ENCODE data around the gene AKR7A2. TPM values are rescaled to one million over a fixed set of nuclear protein-coding genes. Genes with fewer than 3 reads are reported as not detected.
"Not testable (repeated sequence)": the region's sequence is repeated elsewhere in the genome, so short reads cannot be mapped to it uniquely, and the experiment has no call there.

AKR7A2 gene
- total and polyA plus RNA-seq, 7 donors: 55.8 to 110 (median 84.1) TPM

DNA sequence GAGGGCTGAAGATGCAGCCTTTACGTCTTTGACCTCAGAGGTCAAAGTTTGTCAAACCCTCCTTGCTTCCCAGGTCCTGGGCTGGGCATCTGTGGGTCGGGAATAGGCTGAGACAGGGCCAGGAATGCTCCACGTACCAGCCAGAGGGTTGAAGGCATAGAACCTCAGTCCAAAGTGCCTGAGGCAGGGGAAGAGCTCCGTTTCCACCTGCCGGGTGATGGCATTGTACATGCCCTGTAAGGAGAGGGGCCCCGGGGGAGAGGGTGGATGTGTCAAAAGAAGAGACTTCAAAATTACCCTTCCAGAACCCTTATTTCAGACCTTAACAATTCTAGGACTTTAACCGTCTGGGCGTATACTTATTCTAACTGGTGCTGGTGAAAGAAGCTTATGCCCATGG, 27.1 kb downstream of the AKR7A2 start:
- 88 to 92% methylated on average over 8 of the region's 8 CpGs for WGBS, 2 donors

DNA sequence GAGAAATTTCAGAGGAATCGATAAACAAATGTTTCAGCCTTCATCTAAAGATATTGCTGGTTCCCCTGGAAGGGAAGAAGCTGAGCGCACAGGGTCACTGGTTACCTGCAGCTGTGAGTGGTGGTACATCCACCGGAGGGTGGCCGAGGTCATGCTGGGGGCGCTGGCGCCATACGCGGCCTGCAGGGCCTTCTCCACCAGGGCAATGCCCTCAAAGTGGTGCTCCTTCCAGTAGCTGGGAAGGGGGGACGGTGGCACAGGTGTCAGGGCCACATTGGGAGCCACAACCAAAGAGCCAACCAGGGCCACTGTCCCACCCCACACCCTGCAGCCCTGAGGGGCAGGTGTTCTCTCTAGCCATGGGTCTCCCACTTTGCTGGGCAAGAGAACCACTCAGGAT, 28.1 kb downstream of the AKR7A2 start:
- WGBS, 2 donors: 96 to 98% methylated on average over 9 of the region's 9 CpGs
- Histone ChIP-seq H3K36me3 (no peaks in the 10 kb centered on the region), H3K27me3 (no peaks in the 10 kb centered on the region), H3K4me1 (peaks cover 0 to 7% (median 2%) of the 10 kb centered on the region in 4 donors), H3K4me3 (no peak overlapping the region), H3K27ac (no peak overlapping the region), H3K9me3 (no peaks in the 10 kb centered on the region)
- peak; percentile 33 for DNase-seq
- TF ChIP-seq POLR2A (IDR thresholded peaks at IDR 0.05): no peak
- TF ChIP-seq POLR2AphosphoS5 (IDR thresholded peaks at IDR 0.05): no peak
- intact Hi-C loops (cut with DNase I): no loop called here

More for the DNA sequence above, 27.1 kb downstream of the AKR7A2 start:
- H3K27me3 ChIP-seq: no peaks in the 10 kb centered on the region
- peaks cover 0 to 10% (median 3%) of the 10 kb centered on the region in 4 donors for H3K4me1 ChIP-seq
- TF ChIP-seq POLR2AphosphoS5 (IDR thresholded peaks at IDR 0.05) (no peak), POLR2A (IDR thresholded peaks at IDR 0.05) (no peak), EP300 (IDR thresholded peaks at IDR 0.05) (no peak)
- TF ChIP-seq, protein P1, sequence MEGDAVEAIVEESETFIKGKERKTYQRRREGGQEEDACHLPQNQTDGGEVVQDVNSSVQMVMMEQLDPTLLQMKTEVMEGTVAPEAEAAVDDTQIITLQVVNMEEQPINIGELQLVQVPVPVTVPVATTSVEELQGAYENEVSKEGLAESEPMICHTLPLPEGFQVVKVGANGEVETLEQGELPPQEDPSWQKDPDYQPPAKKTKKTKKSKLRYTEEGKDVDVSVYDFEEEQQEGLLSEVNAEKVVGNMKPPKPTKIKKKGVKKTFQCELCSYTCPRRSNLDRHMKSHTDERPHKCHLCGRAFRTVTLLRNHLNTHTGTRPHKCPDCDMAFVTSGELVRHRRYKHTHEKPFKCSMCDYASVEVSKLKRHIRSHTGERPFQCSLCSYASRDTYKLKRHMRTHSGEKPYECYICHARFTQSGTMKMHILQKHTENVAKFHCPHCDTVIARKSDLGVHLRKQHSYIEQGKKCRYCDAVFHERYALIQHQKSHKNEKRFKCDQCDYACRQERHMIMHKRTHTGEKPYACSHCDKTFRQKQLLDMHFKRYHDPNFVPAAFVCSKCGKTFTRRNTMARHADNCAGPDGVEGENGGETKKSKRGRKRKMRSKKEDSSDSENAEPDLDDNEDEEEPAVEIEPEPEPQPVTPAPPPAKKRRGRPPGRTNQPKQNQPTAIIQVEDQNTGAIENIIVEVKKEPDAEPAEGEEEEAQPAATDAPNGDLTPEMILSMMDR (IDR thresholded peaks at IDR 0.05): no peak
- no peak overlapping the region for H3K4me3 ChIP-seq
- H3K27ac ChIP-seq: no peak overlapping the region
- H3K9me3 ChIP-seq: no peaks in the 10 kb centered on the region
- peak; percentile 29 for DNase-seq
- intact Hi-C loops (cut with DNase I): no loop called here
- H3K36me3 ChIP-seq: no peaks in the 10 kb centered on the region

DNA sequence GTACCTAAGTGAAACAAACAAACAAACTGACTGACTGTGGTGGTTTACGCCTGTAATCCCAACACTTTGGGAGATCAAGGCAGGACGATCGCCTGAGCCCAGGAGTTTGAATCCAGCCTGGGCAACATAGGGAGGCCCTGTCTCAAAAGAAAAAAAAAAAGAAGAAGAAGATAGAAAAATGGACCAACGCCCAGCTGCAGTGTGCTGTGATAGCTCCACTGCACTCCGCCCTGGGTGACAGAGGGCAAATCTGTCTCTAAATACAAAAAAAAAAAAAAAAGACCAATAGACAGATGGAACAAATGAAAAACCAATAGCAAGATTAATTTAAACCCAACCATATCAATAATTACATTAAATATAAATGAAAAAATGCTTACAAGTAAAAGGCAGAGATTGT, 37.3 kb downstream of the AKR7A2 start:
- Histone ChIP-seq H3K36me3 (no peaks in the 10 kb centered on the region), H3K4me3 (no peak overlapping the region), H3K27me3 (peaks cover 0 to 16% (median 0%) of the 10 kb centered on the region in 3 donors), H3K9me3 (peaks cover 0 to 1% (median 0%) of the 10 kb centered on the region in 4 donors), H3K4me1 (peaks cover 0 to 3% (median 0%) of the 10 kb centered on the region in 4 donors), H3K27ac (no peak overlapping the region)
- TF ChIP-seq EP300 (IDR thresholded peaks at IDR 0.05) (no peak), POLR2A (IDR thresholded peaks at IDR 0.05) (no peak)
- DNase-seq: no peak
- 77 to 92% methylated on average over 5 of the region's 5 CpGs for WGBS, 2 donors
- intact Hi-C loops (cut with DNase I): no loop called here

DNA sequence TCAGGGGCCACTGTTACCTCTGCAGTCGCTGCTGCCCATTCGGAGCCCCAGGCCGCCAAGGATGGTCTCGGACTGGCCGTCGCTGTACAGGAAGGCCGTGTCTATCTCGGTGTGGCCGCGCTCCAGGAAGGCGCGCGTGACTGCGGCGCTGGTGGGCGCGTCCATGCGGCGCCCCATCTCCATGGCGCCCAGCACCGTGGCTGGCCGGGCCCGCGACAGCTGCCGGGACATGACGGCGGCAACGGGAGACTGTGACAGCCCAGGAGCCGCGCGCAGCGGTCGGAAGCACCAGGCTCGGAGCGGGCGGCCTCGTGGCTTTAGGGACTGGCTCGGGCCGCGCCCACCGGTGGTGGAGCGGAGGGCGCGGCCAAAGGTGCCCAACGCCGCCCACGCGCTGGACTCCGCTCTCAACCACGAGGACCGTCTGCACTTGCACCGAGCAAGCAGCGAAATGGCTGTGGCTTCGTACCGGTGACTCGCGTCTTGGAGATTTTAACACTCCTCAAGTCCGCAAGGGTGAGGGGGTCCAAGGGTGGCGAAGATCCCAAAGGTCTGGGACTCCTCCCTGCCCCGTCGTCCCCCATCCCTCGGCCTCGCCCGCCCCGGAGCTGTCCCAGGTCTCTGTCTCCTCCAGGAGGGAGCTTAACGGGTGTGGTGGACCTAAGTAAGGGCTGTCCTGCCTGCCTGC, 38.0 kb downstream of the AKR7A2 start:
- H3K4me1 ChIP-seq; DNase-seq; intact Hi-C loops (cut with DNase I); H3K36me3 ChIP-seq; H3K27ac ChIP-seq; H3K9me3 ChIP-seq: not testable (repeated sequence)
- Histone ChIP-seq H3K27me3 (peaks cover 0 to 16% (median 0%) of the 10 kb centered on the region in 3 donors), H3K4me3 (peak overlapping the region in 3 of 4 donors; percentile 5 to 28 (median 21))
- 23 to 33% methylated on average over 58 to 60 of the region's 66 CpGs for WGBS, 2 donors

DNA sequence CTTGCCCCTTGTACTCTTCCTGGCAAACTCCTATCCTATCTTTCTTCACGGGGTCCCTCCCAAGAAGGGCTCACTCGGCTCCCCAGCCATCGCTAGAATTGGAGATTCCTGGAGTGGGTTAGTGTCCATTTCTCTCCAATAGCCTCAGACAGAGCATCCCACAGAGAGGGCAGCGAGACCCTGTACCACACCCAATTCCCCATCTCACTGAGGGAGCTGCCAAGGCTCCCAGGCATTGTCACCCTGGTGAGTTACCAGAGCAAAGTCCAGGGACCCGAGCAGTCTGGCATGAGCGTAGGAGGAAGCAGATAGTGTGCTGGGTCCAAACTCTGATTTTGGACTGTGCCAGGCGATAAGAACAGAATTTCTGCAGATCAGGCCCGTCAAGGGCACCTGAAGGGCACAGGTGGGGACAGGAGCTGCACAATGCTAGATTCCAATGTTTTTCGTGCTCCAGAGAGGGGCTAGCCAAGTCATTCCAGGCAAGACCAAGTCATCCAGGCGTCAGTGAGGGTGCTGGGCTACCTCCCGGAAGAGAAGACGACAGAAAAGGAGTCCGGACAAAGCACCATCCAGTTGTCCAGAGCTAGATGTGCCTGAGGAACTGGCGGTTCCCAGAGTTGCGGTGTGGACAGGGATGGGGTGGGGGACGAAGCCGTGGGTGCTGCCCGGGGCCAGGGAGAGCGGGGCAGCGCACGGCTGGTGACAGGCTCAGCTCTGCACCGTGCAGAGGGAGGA, 38.7 kb downstream of the AKR7A2 start:
- WGBS, 2 donors: 57 to 88% methylated on average over 22 of the region's 22 CpGs
- intact Hi-C loops (cut with DNase I): no loop called here
- TF ChIP-seq POLR2AphosphoS5 (IDR thresholded peaks at IDR 0.05) (no peak), EP300 (IDR thresholded peaks at IDR 0.05) (no peak), POLR2A (IDR thresholded peaks at IDR 0.05) (no peak)
- TF ChIP-seq, protein P1 (IDR thresholded peaks at IDR 0.05): no peak
- H3K9me3 ChIP-seq: peaks cover 0 to 1% (median 0%) of the 10 kb centered on the region in 4 donors
- peaks cover 0 to 16% (median 0%) of the 10 kb centered on the region in 3 donors for H3K27me3 ChIP-seq
- H3K36me3 ChIP-seq: no peaks in the 10 kb centered on the region
- H3K4me1 ChIP-seq: peaks cover 0 to 3% (median 0%) of the 10 kb centered on the region in 4 donors
- no peak overlapping the region for H3K27ac ChIP-seq
- H3K4me3 ChIP-seq: peak overlapping the region in 1 of 4 donors; percentile 28
- no peak for DNase-seq

DNA sequence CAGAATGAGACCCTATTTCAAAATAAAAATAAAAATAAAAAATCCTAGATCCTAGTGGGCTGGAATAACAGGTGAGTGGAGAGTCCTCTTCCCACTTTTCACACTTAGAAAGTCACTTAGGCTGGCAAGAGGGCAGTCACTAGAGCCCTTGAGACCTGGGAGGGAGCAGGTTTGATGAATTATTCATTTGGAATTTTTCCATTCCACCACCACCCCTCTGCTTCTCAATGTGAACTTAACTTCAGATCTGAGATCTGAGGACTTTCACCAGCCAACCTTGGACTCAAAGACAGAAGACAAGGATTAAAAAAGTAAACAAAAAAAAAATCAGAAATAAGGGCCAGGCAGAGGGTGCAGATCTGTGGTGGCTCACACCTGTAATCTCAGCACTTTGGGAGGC, 39.9 kb downstream of the AKR7A2 start:
- peaks cover 0 to 16% (median 0%) of the 10 kb centered on the region in 3 donors for H3K27me3 ChIP-seq
- peaks cover 0 to 3% (median 0%) of the 10 kb centered on the region in 4 donors for H3K4me1 ChIP-seq
- TF ChIP-seq POLR2A (IDR thresholded peaks at IDR 0.05) (no peak), POLR2AphosphoS5 (IDR thresholded peaks at IDR 0.05) (no peak), EP300 (IDR thresholded peaks at IDR 0.05) (no peak)
- TF ChIP-seq, protein P1 (IDR thresholded peaks at IDR 0.05): no peak
- peaks cover 0 to 1% (median 0%) of the 10 kb centered on the region in 4 donors for H3K9me3 ChIP-seq
- no peaks in the 10 kb centered on the region for H3K36me3 ChIP-seq
- DNase-seq: no peak
- no peak overlapping the region for H3K27ac ChIP-seq
- intact Hi-C loops (cut with DNase I): no loop called here
- H3K4me3 ChIP-seq: no peak overlapping the region

DNA sequence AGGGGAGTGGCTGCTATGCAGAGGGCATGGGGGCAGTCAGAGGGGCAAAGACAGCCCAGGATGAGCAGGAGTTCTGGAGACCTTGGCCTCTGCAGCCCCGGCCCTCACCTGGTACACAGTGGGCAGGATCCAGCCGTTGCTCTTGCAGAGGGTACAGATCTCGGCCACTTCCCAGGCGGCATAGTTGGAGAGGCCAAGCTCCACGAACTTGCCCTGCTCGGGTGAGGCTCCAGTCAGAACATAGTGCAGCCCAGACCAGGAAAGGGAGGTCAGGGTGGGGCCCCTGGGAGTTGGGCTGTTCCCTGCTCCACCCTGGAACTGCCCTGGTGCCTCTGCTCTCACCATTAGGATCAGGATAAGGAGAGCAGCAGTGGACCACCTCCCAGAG, 41.6 kb downstream of the AKR7A2 start:
- WGBS, 2 donors: 14 to 80% methylated on average over 6 of the region's 6 CpGs
- H3K27ac ChIP-seq; H3K9me3 ChIP-seq; H3K4me1 ChIP-seq; H3K36me3 ChIP-seq; intact Hi-C loops (cut with DNase I); H3K4me3 ChIP-seq: not testable (repeated sequence)
- H3K27me3 ChIP-seq: peaks cover 0 to 16% (median 0%) of the 10 kb centered on the region in 3 donors
- peak; percentile 1 for DNase-seq

DNA sequence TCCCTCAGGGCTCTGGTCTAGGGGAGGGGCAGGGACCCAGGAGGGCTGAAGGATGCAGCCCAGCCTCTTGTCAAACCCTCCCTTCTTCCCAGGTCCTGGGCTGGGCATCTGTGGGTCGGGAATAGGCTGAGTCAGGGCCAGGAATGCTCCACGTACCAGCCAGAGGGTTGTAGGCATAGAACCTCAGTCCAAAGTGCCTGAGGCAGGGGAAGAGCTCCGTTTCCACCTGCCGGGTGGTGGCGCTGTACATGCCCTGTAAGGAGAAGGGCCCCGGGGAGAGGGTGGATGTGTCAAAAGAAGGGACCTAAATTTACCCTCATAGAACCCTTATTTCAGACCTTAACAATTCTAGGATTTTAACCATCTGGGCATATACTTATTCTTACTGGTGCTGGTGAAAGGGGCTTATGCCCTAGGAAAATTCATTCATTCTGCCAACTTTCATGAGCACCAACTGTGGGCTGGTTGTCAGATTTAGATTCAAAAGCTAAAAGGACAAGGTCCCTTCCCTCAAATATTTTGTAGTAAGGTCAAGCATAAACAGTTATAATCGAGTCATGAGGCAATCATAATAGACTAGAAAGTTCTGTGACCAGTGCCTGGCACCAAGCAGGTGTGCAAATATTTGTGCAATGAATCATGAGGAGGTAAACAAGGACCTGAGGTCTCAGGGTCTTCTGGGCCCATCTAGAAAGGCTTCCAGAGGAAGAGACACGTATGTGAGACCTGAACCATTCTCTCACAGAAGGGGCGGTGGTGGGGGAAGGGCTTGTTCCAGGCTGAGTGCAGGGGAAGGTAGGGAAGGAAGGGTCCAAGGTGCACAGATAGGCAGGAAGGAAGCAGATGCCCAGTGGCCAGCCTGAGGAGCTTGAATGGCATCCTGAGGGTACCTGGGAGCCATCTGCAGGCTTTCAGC, 42.3 kb downstream of the AKR7A2 start:
- not testable (repeated sequence) for H3K36me3 ChIP-seq, DNase-seq
- 66 to 77% methylated on average over 7 to 9 of the region's 9 CpGs for whole genome bisulfite sequencing, 2 donors

More for the DNA sequence above, 42.3 kb downstream of the AKR7A2 start:
- H3K9me3 ChIP-seq; H3K4me1 ChIP-seq; H3K4me3 ChIP-seq; H3K27ac ChIP-seq; intact Hi-C loops (cut with DNase I): not testable (repeated sequence)
- peaks cover 0 to 16% (median 0%) of the 10 kb centered on the region in 3 donors for H3K27me3 ChIP-seq
